PC-3 (cell line): Measurements from ENCODE around the gene MTHFR.

ENCODE experiments used
- CTCF ChIP-seq: fragments of 300-600 bp; sonication (generic); conservative IDR thresholded peaks from 2 replicates; pipeline ENCODE4 v1.5.1; 2017; ENCODE audit warnings: antibody characterized with exemption, low read depth, mild to moderate bottlenecking, low read length
- EZH2 ChIP-seq: fragments of 300-600 bp; sonication (generic); IDR thresholded peaks from one replicate; pipeline ENCODE4 v1.6.1; 2017; ENCODE audit warnings: antibody characterized with exemption, mild to moderate bottlenecking, low read length; ENCODE audit not compliant: unreplicated experiment
- EZH2phosphoT487 ChIP-seq: fragments of 300-600 bp; sonication (generic); IDR thresholded peaks from 2 replicates; pipeline ENCODE4 v1.6.1; 2018; ENCODE audit warnings: mild to moderate bottlenecking, antibody characterized with exemption, low read length, borderline replicate concordance

GRCh38 chr1:11778336-11778735 is 27.4 kb downstream of the MTHFR start:
- TF ChIP-seq EZH2 (no peak), CTCF (no peak), EZH2phosphoT487 (no peak)
